Colon (tissue), 2 donors: ENCODE results near the gene EPDR1.

Experiments
- FAIRE-seq: peaks from 2 replicates; lab custom pipeline; 2012; peaks lifted over from hg19 to GRCh38; lab: Jason Lieb, UNC
- donor health status: control.
- donor health status: control.

The EPDR1 gene

DNA sequence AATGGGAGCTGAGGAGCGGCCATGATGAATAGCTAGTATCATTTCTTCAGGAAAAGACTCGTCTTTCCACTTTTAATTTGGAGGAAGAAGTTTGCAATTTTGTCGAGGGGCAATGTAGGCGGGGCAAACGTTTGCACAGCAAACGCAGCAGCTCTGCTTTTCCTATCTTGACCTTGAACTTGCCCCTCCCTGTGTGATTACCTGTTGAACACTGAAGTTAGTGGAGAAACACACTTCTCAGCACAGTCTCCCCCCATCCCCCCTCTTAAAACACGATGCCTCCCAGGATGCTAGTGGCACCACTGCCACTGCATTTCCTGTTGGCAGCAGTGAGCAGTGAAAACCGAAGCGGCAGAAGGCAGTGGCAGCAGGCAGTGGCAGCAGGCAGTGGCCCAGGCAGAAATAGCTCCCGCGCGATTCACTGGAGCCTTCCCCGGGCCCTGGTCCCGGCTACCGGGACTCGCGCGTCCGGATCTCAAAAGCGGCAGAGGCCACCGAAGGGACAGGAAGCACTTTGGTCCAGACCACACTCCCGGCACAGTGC lies at the start of gene EPDR1:
TSS of gene EPDR1 (plus strand) at position 336 of the 544 bp plus-strand sequence. CDS start 300 bp downstream, outside the sequence.
- FAIRE-seq: no peak

DNA sequence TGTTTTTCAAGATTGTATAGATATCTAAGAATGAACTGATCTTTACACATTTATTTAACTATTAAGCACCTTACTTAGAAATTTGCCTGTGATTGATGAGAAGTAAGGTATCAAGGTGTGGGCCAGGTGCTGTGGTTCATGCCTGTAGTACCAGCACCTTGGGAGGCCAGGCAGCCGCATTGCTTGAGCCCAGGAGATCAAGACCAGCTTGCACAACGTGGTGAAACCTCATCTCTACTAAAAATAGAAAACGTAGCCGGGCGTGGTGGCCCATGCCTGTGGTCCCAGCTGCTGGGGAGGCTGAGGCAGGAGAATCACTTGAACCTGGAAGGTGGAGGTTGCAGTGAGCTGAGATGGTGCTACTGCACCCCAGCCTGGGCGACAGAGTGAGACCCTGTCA lies 38.4 kb upstream of the EPDR1 start:
- no peak for FAIRE-seq

DNA sequence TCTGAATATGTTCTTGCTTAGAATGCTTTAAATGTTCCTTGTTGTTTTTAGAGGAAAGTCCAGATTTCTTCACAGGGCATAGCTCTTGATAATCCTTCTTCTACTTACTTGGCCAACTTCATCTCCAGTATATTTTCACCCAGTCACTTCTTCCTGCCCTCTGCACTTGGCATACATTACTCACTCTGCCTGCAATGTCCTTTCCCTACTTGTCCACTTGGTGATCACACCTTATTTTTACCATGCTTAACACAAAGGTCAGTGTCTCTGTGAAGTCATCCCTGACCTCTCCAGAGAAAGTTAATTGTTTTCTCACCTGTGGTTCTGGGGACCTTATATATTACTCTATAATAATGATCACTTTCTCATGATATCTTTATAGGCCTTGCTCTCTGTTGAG lies 27.1 kb upstream of the EPDR1 start:
- FAIRE-seq: no peak

- no peak for FAIRE-seq
Observed at GRCh38 chr7:37894671-37895070, 25.8 kb upstream of the EPDR1 start.

DNA sequence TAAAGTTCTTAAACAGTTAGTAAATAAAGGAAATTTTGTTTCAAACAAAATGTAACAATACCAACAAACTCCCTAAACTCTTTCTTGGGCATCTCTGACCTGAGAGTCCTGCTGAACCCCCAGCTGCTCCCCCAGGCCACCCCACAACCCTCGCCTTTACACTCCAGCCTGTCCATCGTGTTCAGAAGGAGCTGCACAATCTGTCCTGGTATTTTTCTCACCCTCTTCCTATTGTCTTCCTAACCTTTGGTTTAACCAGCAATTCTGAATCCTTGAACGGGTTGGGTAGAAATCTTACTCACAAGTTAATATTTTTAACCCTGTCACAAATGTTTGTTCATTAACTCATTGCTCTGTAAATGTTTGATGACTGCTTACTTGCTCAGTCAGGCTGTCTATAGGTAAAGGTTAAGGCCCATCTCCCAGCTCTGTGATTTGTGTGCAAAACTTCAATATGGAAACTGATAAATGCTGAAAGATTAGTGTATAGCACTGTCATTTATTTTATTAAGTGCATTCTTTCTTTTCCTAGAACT lies 20.7 kb upstream of the EPDR1 start:
- no peak for FAIRE-seq

DNA sequence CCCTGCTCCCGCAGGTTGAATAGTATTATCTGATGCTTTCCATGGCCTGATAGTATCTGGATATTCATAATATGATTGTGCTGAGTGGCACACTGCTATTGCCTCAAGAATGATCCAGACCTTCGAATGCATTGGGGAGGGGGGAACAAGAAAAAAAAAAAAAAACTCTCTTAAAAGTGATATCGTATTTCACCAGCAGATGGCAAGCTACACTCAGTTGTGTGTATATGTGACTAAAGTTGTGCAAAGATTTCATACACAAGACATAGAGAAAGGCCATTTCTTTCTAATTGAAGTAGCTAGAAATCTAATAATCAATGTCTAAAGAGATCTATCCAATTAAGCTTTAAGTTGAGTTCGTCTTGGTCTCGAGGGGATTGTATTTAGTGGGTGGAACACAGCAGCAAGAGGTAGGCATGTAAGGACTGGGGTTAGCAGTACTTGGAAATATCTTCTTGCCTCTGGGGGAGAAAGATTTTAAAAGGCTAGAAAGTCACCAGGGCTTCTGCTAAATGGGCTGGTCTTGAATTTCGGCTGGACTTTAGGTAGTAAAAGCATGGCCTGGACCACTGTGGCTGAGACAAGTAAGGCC lies 19.1 kb upstream of the EPDR1 start:
- peak; percentile 5 for FAIRE-seq

DNA sequence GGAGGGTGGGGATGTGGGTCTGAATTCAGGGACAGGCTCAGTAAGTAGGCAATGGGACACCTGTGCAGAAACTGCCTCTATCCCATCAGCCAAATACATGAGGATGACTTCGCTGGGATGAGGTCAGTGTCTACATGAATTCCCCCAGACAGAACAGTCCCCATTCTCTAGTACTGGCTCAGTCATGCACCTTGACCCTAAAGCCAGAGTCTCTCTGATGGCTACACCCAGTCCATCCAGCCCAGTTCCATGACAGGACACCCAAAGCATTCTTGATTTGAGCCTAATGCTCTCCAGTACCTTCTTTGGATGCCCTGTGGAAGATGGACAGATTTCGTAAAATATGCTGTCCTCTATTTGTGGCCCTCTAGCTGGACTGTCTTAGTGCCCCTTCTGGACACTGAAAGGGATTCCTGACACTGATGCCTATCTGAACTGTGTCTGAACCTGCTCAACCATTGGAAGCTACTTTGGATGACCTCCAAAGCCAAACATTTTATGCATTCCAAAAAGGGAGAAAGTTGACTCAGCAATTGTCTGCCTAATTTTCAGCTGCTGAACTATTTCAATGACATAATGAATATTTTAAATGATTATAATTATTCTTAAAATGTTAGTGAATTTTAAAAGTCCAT lies 18.4 kb upstream of the EPDR1 start:
- no peak for FAIRE-seq

DNA sequence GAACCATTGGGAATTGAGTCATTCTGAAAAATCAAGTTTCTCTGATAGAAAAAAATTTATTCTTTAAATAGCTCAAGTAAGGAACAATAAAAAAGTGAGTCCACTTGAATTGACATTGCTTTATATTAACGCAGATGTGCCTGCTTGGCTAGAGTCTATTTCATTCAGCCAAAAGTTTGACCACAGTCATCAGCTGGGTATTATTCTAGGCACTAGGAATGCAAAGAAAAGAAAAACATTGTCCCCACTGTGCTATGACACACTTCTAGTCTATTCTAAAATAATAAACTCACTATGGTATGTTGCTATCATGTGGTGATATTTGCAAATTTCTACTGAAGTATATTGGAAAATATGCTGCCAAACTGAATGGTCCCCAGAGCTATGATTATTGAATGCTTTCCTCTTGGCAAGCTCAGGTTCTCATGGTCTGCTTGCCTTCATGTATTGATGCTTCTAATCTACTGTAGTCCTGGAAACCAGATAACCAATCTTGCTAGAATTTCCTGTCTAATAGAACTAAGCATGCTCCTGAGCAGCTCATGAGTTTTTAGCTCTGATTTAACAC lies 12.1 kb upstream of the EPDR1 start:
- FAIRE-seq: no peak

GRCh38 chr7:37912756-37913155 lies 7.7 kb upstream of the EPDR1 start:
- no peak for FAIRE-seq

DNA sequence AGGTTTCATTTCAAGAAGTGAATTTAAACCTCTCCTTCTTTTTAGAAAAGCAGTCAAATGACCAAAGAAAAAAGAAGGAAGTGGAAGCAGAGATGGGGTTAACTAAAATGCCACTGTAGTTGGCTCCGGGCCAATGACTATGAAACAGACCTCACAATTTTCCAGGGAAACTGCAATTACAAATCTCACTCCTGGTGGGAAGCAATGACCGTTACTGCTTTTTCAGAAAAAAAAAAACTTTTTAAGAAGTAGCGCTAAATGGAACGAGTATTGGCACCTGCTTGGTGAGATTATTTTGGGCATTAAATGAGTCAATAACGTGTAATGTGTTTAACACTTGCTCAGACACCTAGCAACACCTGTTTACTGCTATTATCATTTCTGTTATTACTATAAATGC lies 5.0 kb upstream of the EPDR1 start:
- no peak for FAIRE-seq

- no peak for FAIRE-seq
Observed at GRCh38 chr7:37916017-37916672, 4.3 kb upstream of the EPDR1 start.

DNA sequence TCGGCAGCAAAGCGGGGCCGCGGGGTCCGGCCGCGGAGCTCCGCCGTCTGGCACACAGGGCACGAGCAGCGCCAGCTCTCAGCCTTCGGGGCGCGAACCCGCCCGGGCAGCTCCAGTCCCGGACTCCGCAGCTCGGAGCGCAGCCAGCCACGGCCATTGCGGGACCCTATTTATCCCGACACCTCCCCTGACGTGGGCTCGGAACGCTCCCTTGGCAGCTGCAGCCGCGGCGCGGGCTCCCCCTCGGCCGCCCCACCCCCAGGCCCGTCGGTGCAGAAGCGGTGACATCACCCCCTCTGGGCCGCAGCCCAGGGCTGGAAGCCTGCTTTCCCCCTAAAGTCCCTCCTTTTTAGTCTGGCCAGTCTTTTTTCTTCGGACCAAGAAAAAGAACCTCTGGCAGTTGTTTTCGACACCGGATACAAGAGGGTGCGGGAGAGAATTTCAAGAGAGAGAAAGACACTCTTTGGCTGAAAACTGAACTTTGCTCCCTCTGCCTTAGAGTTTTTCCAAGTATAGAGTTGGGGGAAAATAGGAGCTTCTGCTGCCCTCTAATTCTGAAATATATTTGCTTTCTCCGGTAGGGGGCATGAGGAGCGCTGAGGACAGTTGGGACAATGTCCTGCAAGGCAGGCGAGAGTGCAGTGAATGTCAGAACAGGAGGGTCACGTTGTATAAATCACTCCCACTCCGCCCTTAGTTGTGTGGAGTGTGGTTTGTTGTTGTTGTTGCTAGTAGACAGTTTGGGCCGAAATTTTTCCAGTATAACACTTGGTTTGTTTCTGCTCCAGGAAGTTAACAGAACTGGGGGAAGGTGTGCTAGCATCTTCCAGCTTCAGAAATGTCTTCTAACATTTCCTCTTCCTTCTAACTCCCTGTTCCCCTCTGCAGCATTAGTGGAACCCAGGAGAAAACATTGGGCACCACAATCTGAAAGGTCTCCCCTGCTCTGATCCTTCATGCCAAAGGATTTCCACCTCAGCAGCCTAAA lies 3.5 kb upstream of the EPDR1 start, which contains the start of gene SFRP4:
TSS of gene SFRP4 (minus strand) at position 145 of the 988 bp plus-strand sequence. CDS start 280 bp downstream, outside the sequence.
- FAIRE-seq: no peak

DNA sequence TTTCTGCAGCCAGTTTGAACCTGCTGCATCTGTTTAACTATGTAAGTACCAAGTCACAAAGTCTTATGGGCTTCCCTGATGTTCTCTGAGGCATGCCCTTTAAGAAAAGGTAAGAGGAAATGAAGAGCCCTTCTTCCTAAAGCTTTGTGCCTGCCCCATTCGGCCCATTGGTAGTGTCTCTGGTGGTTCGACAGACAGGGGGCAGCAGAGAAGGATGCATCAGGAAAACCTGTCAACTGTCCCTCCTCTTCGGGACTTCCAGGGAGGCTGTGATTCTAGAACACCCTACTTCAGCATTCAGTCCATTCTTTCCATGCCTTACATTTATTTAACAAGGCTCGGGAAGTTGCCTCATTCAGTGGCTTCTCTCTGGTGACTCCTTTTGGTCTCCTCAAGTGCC lies 1.9 kb upstream of the EPDR1 start:
- no peak for FAIRE-seq

GRCh38 chr7:37920849-37921805 lies 687 bp downstream of the EPDR1 start:
- peak; percentile 41 for FAIRE-seq

DNA sequence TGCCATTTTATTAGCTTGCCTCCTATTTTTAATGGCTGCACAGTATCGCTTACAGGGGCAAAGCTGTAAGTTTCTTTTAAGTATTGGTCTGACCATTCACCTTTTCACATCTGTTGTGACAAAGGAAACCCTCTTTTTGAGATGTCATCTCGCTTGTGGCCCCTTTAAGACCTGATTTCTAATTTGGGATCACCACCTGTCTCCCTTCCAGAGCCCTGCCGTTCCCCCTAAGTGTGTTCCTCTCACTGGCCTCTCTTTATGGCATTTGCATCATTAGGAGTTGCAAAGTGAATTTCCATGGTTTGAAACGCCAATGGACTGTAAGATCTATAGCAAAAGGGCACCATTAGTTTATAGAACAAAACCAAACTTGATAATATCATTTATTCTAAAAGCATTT lies 1.4 kb downstream of the EPDR1 start:
- FAIRE-seq: no peak

- no peak for FAIRE-seq
Observed at GRCh38 chr7:37923996-37924395, 3.6 kb downstream of the EPDR1 start.

DNA sequence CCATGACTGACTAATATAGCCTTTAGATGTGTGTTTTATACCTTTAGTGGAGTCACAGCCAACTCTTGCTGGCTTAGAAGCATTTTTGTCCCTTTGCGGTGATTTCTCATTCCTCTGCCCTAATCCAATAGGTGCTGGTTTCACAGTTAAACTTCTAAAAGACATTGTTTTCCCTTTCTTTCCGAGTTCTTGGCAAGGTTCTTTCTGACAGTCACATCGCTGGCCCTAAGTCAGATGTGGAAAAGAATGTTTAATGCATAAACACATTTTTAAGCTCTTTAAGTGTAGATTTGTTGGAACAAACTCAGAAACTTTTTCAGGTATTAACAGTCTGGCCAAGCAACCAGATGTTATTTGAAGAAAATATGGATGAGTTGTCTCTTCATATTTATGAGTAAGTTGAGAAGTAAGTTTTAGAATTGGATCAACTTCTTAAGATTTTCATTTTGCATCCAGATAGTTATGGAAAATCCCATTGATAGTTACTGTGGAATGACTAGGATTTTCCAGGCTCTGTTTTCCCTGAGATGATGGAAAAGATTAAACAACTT lies 4.1 kb downstream of the EPDR1 start:
- FAIRE-seq: no peak

- no peak for FAIRE-seq
Observed at GRCh38 chr7:37925620-37926019, 5.2 kb downstream of the EPDR1 start.

GRCh38 chr7:37927773-37928444 lies 7.5 kb downstream of the EPDR1 start:
- no peak for FAIRE-seq
